ENCODE data around the gene C19orf25.

- TF ChIP-seq CTCF (IDR thresholded peaks at IDR 0.05; ENCODE audit: insufficient read depth, low read length) (no peak), POLR2AphosphoS5 (IDR thresholded peaks at IDR 0.05; ENCODE audit: low read depth) (0 out of 2 replicates have a peak, but pooled peaks have one; percentile 8), REST (IDR thresholded peaks at IDR 0.05; ENCODE audit: insufficient replicate concordance, low read depth) (no peak), GABPA (IDR thresholded peaks at IDR 0.05; ENCODE audit: low read depth) (no peak)
Observed at GRCh38 chr19:1424192-1424955, 54.6 kb downstream of the C19orf25 start.
